PFSK-1 (cell line): ENCODE measurements around the gene RNF141.

Source experiments
- FOXP2 ChIP-seq: optimal IDR thresholded peaks from 2 replicates; pipeline ENCODE3; 2011; ENCODE audit warnings: borderline replicate concordance, control low read depth, inconsistent platforms; ENCODE audit not compliant: insufficient read depth; ENCODE audit errors: extremely low read length, extremely low read depth
- POLR2AphosphoS5 ChIP-seq: IDR thresholded peaks from 2 replicates; pipeline ENCODE4 v1.6.1; 2012; ENCODE audit warnings: low read depth, mild to moderate bottlenecking, control low read depth, low read length, moderate library complexity
- REST ChIP-seq, 2 experiments: IDR thresholded peaks; 2 replicates each; pipeline versions ENCODE4 v1.6.1 to v1.8.0; 2011 to 2012; ENCODE audit warnings: low read depth in 2 of 2, low read length in 2 of 2, control low read depth in 1 of 2, inconsistent platforms in 1 of 2, mild to moderate bottlenecking in 1 of 2, moderate library complexity in 1 of 2; ENCODE audit not compliant: insufficient read depth in 1 of 2
- SIN3A ChIP-seq: IDR thresholded peaks from 2 replicates; pipeline ENCODE4 v1.6.1; 2012; ENCODE audit warnings: mild to moderate bottlenecking, low read length, moderate library complexity, borderline replicate concordance; ENCODE audit not compliant: insufficient read depth
- TAF1 ChIP-seq: IDR thresholded peaks from 2 replicates; pipeline ENCODE4 v1.6.1; 2012; ENCODE audit warnings: low read length, control low read depth, borderline replicate concordance; ENCODE audit not compliant: insufficient read depth

The RNF141 gene

GRCh38 chr11:10538924-10539323 is 2.1 kb downstream of the RNF141 start:
- TF ChIP-seq TAF1 (no peak), FOXP2 (no peak), REST (IDR thresholded peaks at IDR 0.05; ENCODE audit: insufficient read depth in 1 of 2, low read depth in 2 of 2, low read length in 2 of 2) (no peak), POLR2AphosphoS5 (no peak), SIN3A (no peak)

DNA sequence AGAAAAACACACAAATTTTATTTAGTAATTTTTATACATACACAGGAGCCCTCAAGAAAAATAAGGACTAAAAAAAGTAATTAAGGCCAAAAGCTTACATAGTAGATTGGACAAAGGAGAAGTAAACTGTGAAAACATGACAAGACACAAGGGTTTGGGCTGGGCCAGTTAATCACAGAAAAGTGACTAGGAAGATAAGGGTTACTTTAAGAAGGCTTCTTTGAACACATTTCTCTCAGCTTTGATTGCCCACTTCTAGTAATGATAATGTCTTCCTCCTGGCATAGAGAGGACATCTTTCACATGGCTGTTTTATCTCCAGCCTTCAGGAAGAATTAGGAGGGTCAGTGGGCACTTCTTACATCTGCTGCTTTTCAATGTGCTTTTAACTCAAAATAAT is 3.4 kb downstream of the RNF141 start:
- TF ChIP-seq POLR2AphosphoS5 (no peak), REST (IDR thresholded peaks at IDR 0.05; ENCODE audit: insufficient read depth in 1 of 2, low read depth in 2 of 2, low read length in 2 of 2) (no peak), SIN3A (no peak), TAF1 (no peak), FOXP2 (no peak)

DNA sequence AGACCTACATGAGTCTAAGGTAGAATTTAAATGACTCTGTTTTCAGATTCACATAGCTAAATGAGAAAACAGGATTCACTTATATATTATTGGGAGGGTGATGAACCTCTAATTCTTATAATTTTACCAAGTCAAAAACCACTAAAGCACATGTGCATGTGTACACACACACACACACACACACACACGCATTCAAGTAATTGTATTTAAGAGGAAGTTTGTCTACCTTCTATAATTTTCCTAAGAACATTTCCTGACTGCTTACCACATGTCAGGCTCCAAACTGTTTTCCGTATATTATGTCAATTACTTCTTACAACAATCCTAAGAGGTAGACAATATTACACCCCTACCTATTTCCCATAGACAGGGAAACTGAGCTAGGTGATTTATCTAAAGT is 6.7 kb downstream of the RNF141 start:
- TF ChIP-seq POLR2AphosphoS5 (no peak), REST (IDR thresholded peaks at IDR 0.05; ENCODE audit: insufficient read depth in 1 of 2, low read depth in 2 of 2, low read length in 2 of 2) (no peak), TAF1 (no peak), SIN3A (no peak)

DNA sequence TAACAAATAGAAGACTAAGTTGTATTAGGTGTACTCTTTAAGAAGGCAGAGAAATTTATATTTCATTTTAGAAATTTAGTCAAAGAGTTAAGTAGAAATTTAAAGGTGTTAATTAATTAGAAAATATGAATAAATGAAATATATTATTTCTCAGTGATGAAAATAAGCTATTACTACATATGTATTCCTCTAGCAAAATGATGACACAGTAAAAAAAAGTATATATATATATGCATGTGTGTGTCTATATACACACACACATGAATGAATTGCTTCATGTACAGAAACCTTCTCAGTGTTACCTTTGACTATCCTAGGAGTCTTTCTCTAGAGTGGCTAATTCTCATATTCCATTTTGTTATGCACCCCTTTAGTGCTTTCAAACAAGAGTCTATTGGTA is 7.7 kb downstream of the RNF141 start:
- TF ChIP-seq FOXP2 = no peak
- no peak for TF ChIP-seq REST (IDR thresholded peaks at IDR 0.05; ENCODE audit: insufficient read depth in 1 of 2, low read depth in 2 of 2, low read length in 2 of 2)
- no peak for TF ChIP-seq TAF1
- no peak for TF ChIP-seq SIN3A
- TF ChIP-seq POLR2AphosphoS5 = no peak

- TF ChIP-seq REST (IDR thresholded peaks at IDR 0.05; ENCODE audit: insufficient read depth in 1 of 2, low read depth in 2 of 2, low read length in 2 of 2) = no peak
- TF ChIP-seq SIN3A = no peak
- no peak for TF ChIP-seq TAF1
- TF ChIP-seq FOXP2 = no peak
- TF ChIP-seq POLR2AphosphoS5 = no peak
Observed at GRCh38 chr11:10532526-10532925, 8.5 kb downstream of the RNF141 start.
